ENCODE measurements around the gene TXLNG. TPM values are rescaled to one million over a fixed set of nuclear protein-coding genes. Genes with fewer than 3 reads are reported as not detected.
"Not testable (repeated sequence)": the region's sequence is repeated elsewhere in the genome, so short reads cannot be mapped to it uniquely, and the experiment has no call there.

TXLNG gene
- total RNA-seq, 1 donor from 2014 or later = 7.9 TPM

- DNase-seq (ENCODE audit: low spot score) = peak; percentile 75
Observed at GRCh38 chrX:16838202-16839066, 52.2 kb downstream of the TXLNG start.

- DNase-seq (ENCODE audit: low spot score) = peak; percentile 33
Observed at GRCh38 chrX:16839219-16839851, 53.1 kb downstream of the TXLNG start.

GRCh38 chrX:16839852-16840460, 53.7 kb downstream of the TXLNG start:
- peak; percentile 83 for DNase-seq (ENCODE audit: low spot score)

- no peak for DNase-seq (ENCODE audit: low spot score)
Observed at GRCh38 chrX:16842684-16843083, 56.4 kb downstream of the TXLNG start.

- peak; percentile 24 for DNase-seq (ENCODE audit: low spot score)
Observed at GRCh38 chrX:16843208-16843909, 57.1 kb downstream of the TXLNG start.

GRCh38 chrX:16845686-16846085, 59.4 kb downstream of the TXLNG start:
- DNase-seq (ENCODE audit: low spot score) = no peak

GRCh38 chrX:16848541-16848940, 62.3 kb downstream of the TXLNG start:
- no peak for DNase-seq (ENCODE audit: low spot score)

GRCh38 chrX:16851421-16851820, 65.2 kb downstream of the TXLNG start:
- no peak for DNase-seq (ENCODE audit: low spot score)

- DNase-seq (ENCODE audit: low spot score) = no peak
Observed at GRCh38 chrX:16851827-16852226, 65.6 kb downstream of the TXLNG start.

GRCh38 chrX:16852617-16853179, 66.4 kb downstream of the TXLNG start:
- DNase-seq (ENCODE audit: low spot score) = no peak

GRCh38 chrX:16853537-16853936, 67.3 kb downstream of the TXLNG start:
- no peak for DNase-seq (ENCODE audit: low spot score)

GRCh38 chrX:16855363-16856075, 69.3 kb downstream of the TXLNG start:
- no peak for DNase-seq (ENCODE audit: low spot score)

- DNase-seq (ENCODE audit: low spot score) = not testable (repeated sequence)
Observed at GRCh38 chrX:16856076-16856404, 69.8 kb downstream of the TXLNG start.

GRCh38 chrX:16856744-16857143, 70.5 kb downstream of the TXLNG start:
- DNase-seq (ENCODE audit: low spot score) = no peak

- DNase-seq (ENCODE audit: low spot score) = no peak
Observed at GRCh38 chrX:16862829-16863228, 76.6 kb downstream of the TXLNG start.

- no peak for DNase-seq (ENCODE audit: low spot score)
Observed at GRCh38 chrX:16867947-16868346, 81.7 kb downstream of the TXLNG start.

- DNase-seq (ENCODE audit: low spot score) = no peak
Observed at GRCh38 chrX:16868920-16869319, 82.7 kb downstream of the TXLNG start.

- DNase-seq (ENCODE audit: low spot score) = no peak
Observed at GRCh38 chrX:16869393-16870094, 83.3 kb downstream of the TXLNG start.

GRCh38 chrX:16870095-16870861, 84.0 kb downstream of the TXLNG start, which contains the start of gene RBBP7:
Gene RBBP7, minus strand, starts transcription at chrX:16870362. Its CDS starts 309 bp downstream, at chrX:16870053.
- peak; percentile 95 for DNase-seq (ENCODE audit: low spot score)
